Peyer's patch (tissue), 4 donors: Measurements from ENCODE around the gene LENG1. TPM values are rescaled to one million over a fixed set of nuclear protein-coding genes. Genes with fewer than 3 reads are reported as not detected.

Experiments
- DNase-seq, 3 donors: peaks; one replicate each; pipeline ENCODE4 v3.0.0-alpha.2; 2017 to 2019
- H3K27ac ChIP-seq, 4 donors: fragments of 200-600 bp; sonication (generic); one replicate each; pipeline ENCODE4 v1.5.1; 2016 to 2019
- H3K27me3 ChIP-seq, 2 donors: fragments of 200-600 bp; sonication (generic); one replicate each; pipeline ENCODE4 v1.5.1; 2019
- H3K36me3 ChIP-seq, 3 donors: fragments of 200-600 bp; sonication (generic); one replicate each; pipeline ENCODE4 v1.5.1; 2016 to 2019
- H3K4me1 ChIP-seq, 4 donors: fragments of 200-600 bp; sonication (generic); one replicate each; pipeline ENCODE4 v1.5.1; 2016 to 2019
- H3K4me3 ChIP-seq, 4 donors: fragments of 200-600 bp; sonication (generic); 1 replicate in 3 of 4; 2 replicates in 1 of 4; pipeline ENCODE4 v1.5.1; 2016 to 2019; ENCODE audit warnings: mild to moderate bottlenecking in 1 of 4
- H3K9me3 ChIP-seq, 4 donors: fragments of 200-600 bp; sonication (generic); one replicate each; pipeline ENCODE4 v1.5.1; 2016 to 2019; ENCODE audit warnings: mild to moderate bottlenecking in 1 of 4
- POLR2A ChIP-seq, 2 donors: fragments of 450-650 bp; IDR thresholded peaks; one replicate each; pipeline ENCODE4 v1.5.1; 2017; ENCODE audit warnings: antibody characterized with exemption in 2 of 2, mild to moderate bottlenecking in 2 of 2, moderate library complexity in 2 of 2
- total RNA-seq, 4 donors: library from RNA; depleted of rRNA; stranded (reverse); fragments of >200 nt; gene quantifications; one replicate each; pipeline ENCODE4 v1.1.0, GENCODE V29; 2016
- TF ChIP-seq, protein P1 (sequence below), 6 experiments: fragments of 450-650 bp in 4 of 6; fragments of 200-600 bp in 2 of 6; sonication (generic) in 1 of 6; IDR thresholded peaks; one replicate each; pipeline ENCODE4 v1.5.1; 2017 to 2019; ENCODE audit warnings: antibody characterized with exemption in 6 of 6, mild to moderate bottlenecking in 3 of 6, moderate library complexity in 1 of 6

Gene LENG1
- total RNA-seq, 4 donors from 2014 or later: 2.9 to 28.9 (median 6.8) TPM

DNA sequence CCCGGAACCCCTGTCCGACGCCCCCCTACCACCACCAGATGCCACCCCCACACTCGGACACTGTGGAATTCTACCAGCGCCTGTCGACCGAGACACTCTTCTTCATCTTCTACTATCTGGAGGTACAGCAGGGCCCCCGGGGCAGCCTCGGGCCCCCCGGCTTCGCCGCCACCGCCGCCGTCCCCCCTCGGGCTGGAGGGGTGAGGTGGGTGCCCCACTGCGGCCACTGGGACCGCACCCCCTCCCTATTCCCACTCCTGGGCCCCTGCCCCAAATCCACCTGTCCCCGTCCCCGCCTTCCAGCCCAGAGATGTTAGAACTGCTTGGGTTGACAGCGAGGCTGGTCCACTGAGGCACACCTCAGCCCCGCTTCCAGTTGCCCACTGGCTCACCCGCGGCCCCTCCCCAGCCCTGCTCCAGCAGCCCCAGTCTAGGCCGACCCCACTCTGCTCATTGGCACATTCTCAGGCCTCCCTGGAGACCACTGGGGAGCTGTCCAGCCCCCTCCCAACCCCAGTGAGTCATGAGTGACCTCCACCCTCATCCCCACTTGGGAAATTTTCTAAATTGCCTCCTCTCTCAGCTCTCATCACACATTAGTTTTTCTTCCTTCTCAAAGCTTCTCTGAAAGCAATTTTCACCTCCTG is 6.5 kb downstream of the LENG1 start:
- H3K27me3 ChIP-seq: no peaks in the 10 kb centered on the region
- H3K27ac ChIP-seq: no peak overlapping the region
- no peak for DNase-seq
- H3K4me1 ChIP-seq: peaks cover 0 to 1% (median 0%) of the 10 kb centered on the region in 4 donors
- H3K36me3 ChIP-seq: peaks cover 0 to 100% (median 0%) of the 10 kb centered on the region in 3 donors
- TF ChIP-seq POLR2A (IDR thresholded peaks at IDR 0.05): no peak
- TF ChIP-seq, protein P1, sequence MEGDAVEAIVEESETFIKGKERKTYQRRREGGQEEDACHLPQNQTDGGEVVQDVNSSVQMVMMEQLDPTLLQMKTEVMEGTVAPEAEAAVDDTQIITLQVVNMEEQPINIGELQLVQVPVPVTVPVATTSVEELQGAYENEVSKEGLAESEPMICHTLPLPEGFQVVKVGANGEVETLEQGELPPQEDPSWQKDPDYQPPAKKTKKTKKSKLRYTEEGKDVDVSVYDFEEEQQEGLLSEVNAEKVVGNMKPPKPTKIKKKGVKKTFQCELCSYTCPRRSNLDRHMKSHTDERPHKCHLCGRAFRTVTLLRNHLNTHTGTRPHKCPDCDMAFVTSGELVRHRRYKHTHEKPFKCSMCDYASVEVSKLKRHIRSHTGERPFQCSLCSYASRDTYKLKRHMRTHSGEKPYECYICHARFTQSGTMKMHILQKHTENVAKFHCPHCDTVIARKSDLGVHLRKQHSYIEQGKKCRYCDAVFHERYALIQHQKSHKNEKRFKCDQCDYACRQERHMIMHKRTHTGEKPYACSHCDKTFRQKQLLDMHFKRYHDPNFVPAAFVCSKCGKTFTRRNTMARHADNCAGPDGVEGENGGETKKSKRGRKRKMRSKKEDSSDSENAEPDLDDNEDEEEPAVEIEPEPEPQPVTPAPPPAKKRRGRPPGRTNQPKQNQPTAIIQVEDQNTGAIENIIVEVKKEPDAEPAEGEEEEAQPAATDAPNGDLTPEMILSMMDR (IDR thresholded peaks at IDR 0.05): no peak
- no peak overlapping the region for H3K4me3 ChIP-seq
- no peaks in the 10 kb centered on the region for H3K9me3 ChIP-seq

DNA sequence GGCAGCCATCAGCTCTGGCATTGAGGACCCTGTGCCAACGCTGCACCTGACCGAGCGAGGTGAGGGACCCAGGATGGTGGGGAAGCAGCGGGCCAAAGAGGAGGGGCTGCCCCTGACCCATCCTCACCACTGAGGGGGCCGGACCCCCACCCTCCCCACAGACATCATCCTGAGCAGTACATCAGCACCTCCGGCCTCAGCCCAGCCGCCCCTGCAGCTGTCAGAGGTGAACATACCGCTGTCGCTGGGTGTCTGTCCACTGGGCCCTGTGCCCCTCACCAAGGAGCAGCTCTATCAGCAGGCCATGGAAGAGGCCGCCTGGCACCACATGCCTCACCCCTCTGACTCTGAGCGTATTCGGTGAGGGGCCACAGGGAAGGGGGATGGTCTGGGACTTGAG is 7.3 kb downstream of the LENG1 start:
- Histone ChIP-seq H3K4me1 (no peaks in the 10 kb centered on the region), H3K27me3 (no peaks in the 10 kb centered on the region), H3K9me3 (no peaks in the 10 kb centered on the region), H3K4me3 (no peak overlapping the region), H3K36me3 (peaks cover 0 to 100% (median 0%) of the 10 kb centered on the region in 3 donors), H3K27ac (no peak overlapping the region)
- TF ChIP-seq, protein P1 (IDR thresholded peaks at IDR 0.05): no peak
- no peak for TF ChIP-seq POLR2A (IDR thresholded peaks at IDR 0.05)
- no peak for DNase-seq

DNA sequence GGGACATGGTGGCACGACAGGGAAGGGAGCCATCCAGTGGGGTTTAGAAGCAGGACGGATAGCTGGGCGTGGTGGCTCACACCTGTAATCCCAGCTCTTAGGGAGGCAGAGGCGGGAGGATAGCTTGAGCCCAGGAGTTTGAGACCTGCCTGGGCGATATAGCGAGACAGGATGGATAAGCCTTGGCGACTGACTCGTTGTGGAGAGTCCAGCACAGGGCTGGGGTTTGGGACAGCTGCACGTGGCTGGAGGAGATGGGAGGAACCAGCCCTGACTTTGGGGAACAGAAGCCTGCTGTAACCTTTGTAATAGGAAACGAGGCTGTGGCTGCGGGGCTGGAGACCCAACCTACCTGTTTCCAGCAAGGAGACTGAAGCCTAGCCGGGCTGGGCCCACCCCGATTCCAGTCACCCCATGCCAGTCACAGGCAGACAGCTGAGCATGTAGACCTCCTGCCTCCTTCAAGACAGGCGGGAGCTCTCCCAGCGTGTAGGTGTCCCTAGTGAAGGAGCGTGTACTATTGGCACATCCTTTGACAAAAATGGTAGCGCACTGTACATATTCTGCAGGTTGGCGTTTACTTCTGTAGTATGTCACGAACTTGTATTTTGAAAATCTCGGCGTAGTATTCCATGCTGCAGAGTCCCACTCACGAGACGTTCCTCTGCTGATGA is 8.0 kb downstream of the LENG1 start:
- H3K9me3 ChIP-seq: no peaks in the 10 kb centered on the region

DNA sequence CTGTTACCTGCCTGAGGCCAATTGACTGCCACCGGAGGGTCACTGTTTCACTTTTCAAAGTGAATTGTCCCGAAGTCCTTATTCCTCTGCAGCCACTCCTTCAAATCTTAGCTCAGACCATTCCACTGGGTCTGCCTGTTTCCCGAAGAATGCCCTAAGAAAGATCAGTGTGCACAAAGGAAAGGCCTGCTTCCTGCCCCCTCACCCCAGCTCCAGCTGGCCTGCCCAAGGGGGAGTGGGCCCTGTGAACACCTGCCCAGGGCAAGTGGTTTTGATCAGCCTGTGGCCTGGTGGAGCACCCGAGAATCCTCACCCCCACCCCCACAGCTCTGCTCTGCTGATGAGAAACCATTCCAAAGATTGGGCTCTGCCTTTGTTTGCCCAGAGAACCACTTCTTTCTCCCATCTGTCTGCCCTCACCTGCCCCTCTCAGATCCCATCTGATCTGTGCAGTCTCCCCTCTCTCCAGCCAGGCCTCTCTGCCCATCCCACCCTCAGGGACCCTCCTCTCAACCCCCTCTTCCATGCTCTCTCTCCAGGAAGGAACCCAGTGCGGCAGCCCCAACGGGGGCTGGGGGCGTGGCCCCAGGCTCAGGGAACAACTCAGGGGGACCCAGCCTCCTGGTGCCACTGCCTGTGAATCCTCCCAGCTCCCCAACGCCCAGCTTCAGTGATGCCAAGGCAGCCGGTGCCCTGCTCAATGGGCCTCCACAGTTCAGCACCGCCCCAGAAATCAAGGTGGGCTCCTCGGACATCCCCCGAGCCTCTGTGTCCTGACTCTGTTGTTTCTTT is 10.3 kb downstream of the LENG1 start:
- Histone ChIP-seq H3K4me1 (no peaks in the 10 kb centered on the region), H3K9me3 (no peaks in the 10 kb centered on the region), H3K27me3 (no peaks in the 10 kb centered on the region), H3K36me3 (peaks cover 0 to 100% (median 0%) of the 10 kb centered on the region in 3 donors), H3K4me3 (no peak overlapping the region), H3K27ac (no peak overlapping the region)
- TF ChIP-seq, protein P1 (IDR thresholded peaks at IDR 0.05): no peak
- no peak for DNase-seq

More for the DNA sequence above, 8.0 kb downstream of the LENG1 start:
- Histone ChIP-seq H3K4me1 (no peaks in the 10 kb centered on the region), H3K27me3 (no peaks in the 10 kb centered on the region), H3K4me3 (no peak overlapping the region), H3K36me3 (peaks cover 0 to 100% (median 0%) of the 10 kb centered on the region in 3 donors), H3K27ac (no peak overlapping the region)
- DNase-seq: no peak
- no peak for TF ChIP-seq POLR2A (IDR thresholded peaks at IDR 0.05)

DNA sequence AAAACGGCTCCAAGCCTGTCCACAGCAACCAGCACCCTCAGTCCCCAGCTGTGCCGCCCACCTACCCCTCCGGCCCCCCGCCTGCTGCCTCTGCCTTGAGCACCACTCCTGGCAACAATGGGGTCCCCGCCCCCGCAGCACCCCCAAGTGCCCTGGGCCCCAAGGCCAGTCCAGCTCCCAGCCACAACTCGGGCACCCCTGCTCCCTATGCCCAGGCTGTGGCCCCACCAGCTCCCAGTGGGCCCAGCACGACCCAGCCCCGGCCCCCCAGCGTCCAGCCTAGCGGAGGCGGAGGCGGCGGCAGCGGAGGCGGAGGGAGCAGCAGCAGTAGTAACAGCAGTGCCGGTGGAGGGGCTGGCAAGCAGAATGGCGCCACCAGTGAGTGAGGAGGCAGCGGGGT is 11.4 kb downstream of the LENG1 start:
- DNase-seq: no peak
- Histone ChIP-seq H3K4me3 (no peak overlapping the region), H3K27ac (no peak overlapping the region), H3K27me3 (no peaks in the 10 kb centered on the region), H3K4me1 (no peaks in the 10 kb centered on the region), H3K36me3 (peaks cover 0 to 100% (median 0%) of the 10 kb centered on the region in 3 donors), H3K9me3 (no peaks in the 10 kb centered on the region)
- TF ChIP-seq, protein P1 (IDR thresholded peaks at IDR 0.05): no peak
- no peak for TF ChIP-seq POLR2A (IDR thresholded peaks at IDR 0.05)

DNA sequence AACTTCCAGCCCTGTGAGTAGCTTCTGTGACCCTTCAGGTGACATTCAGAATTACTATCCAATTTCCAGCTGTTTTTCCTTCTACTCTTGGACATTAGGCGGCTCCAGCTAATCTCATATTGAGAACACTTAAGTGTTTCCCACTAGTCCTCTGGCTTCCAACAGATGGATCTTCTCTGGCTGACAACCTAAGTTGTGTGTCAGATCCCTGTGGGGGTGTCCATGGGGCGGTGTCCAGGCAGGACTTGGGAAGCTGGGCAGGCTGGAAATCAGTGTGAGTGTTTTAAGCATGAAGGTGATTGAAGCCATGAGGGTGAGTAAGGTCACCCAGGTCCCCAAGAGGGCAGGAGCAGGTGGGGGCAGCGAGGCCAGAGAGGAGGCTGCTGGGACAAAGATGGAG is 11.8 kb downstream of the LENG1 start:
- H3K36me3 ChIP-seq: peaks cover 0 to 100% (median 0%) of the 10 kb centered on the region in 3 donors
- H3K4me1 ChIP-seq: no peaks in the 10 kb centered on the region
- no peaks in the 10 kb centered on the region for H3K27me3 ChIP-seq
- no peaks in the 10 kb centered on the region for H3K9me3 ChIP-seq
- no peak for TF ChIP-seq POLR2A (IDR thresholded peaks at IDR 0.05)
- TF ChIP-seq, protein P1 (IDR thresholded peaks at IDR 0.05): no peak
- no peak overlapping the region for H3K27ac ChIP-seq
- DNase-seq: no peak
- no peak overlapping the region for H3K4me3 ChIP-seq
